Measurements from ENCODE around the gene CD1B. TPM values are rescaled to one million over a fixed set of nuclear protein-coding genes. Genes with fewer than 3 reads are reported as not detected.
"Not testable (repeated sequence)": the region's sequence is repeated elsewhere in the genome, so short reads cannot be mapped to it uniquely, and the experiment has no call there.

CD1B gene
- total and polyA plus RNA-seq, 2 experiments from 2014 or later = not detected

DNA sequence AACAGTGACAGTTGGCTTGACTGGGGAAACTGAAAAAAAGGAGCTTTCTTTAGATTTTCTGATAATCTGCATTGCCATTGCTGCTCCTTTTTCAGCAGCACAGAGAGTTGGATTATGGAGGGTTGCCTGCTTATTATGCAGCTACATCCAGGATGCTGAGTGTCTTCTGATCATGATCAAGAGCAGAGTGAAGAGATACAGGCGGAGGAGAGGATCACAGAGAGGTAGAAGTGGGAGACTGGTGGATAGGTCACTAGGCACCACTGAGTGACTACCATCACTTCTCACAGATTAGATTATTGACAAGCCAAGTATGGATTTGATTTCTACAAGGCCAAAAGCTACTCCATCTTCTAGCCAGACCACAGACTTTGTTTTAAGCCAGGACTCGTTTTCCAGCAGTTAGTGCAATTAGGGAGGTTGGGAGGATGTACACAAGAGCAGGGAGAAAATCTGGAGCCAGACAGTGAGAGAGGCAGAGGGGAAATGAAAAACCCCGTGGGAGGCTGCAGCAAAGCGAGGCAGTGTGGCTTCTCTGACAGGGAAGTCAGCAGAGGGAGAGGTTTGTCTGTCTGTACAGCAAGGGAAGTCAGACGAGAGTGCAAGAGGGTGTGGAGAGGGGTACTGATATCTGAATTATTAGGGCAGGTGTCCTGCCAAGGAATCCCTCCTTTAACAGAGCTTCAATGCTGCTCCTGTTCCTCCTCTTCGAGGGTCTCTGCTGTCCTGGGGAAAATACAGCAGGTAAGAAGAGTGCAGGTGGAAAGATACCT lies 22.2 kb upstream of the CD1B start, which contains the start of gene CD1E:
TSS of gene CD1E (plus strand) at position 592 of the 773 bp plus-strand sequence. CDS start at position 687, 95 bp downstream.
- H4K20me1 ChIP-seq (ENCODE audit: insufficient read depth, poor library complexity, severe bottlenecking) = peaks cover 2% of the 10 kb centered on the region
- H3K4me2 ChIP-seq = no peak within 1 kb of the TSS
- H3K4me1 ChIP-seq (ENCODE audit: insufficient read depth) = no peaks in the 10 kb centered on the region
- H3K79me2 ChIP-seq = no peaks in the 10 kb centered on the region
- no peaks in the 10 kb centered on the region for H3K9me2 ChIP-seq (replicated peaks; ENCODE audit: insufficient read depth)
- WGBS (ENCODE audit: low lambda C conversion rate, missing lambda C conversion rate) = 61% methylated on average over 6 of the region's 6 CpGs
- H3K9me3 ChIP-seq (ENCODE audit: low read depth) = no peaks in the 10 kb centered on the region
- no peak within 1 kb of the TSS for H3K27ac ChIP-seq
- no peaks in the 10 kb centered on the region for H3K27me3 ChIP-seq
- DNase-seq (ENCODE audit: low spot score) = no peak
- no peak within 1 kb of the TSS for H2AFZ ChIP-seq
- no peak within 1 kb of the TSS for H3K4me3 ChIP-seq
- no peaks in the 10 kb centered on the region for H3K36me3 ChIP-seq (replicated peaks; ENCODE audit: insufficient read depth, low read depth)
- TF ChIP-seq, protein P1, sequence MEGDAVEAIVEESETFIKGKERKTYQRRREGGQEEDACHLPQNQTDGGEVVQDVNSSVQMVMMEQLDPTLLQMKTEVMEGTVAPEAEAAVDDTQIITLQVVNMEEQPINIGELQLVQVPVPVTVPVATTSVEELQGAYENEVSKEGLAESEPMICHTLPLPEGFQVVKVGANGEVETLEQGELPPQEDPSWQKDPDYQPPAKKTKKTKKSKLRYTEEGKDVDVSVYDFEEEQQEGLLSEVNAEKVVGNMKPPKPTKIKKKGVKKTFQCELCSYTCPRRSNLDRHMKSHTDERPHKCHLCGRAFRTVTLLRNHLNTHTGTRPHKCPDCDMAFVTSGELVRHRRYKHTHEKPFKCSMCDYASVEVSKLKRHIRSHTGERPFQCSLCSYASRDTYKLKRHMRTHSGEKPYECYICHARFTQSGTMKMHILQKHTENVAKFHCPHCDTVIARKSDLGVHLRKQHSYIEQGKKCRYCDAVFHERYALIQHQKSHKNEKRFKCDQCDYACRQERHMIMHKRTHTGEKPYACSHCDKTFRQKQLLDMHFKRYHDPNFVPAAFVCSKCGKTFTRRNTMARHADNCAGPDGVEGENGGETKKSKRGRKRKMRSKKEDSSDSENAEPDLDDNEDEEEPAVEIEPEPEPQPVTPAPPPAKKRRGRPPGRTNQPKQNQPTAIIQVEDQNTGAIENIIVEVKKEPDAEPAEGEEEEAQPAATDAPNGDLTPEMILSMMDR (IDR thresholded peaks at IDR 0.05; ENCODE audit: poor library complexity) = no peak
- TF ChIP-seq EZH2 (IDR thresholded peaks at IDR 0.05; ENCODE audit: borderline replicate concordance) = no peak
- no peak for TF ChIP-seq EZH2phosphoT487 (IDR thresholded peaks at IDR 0.05; ENCODE audit: low read depth, severe bottlenecking, unreplicated experiment)

DNA sequence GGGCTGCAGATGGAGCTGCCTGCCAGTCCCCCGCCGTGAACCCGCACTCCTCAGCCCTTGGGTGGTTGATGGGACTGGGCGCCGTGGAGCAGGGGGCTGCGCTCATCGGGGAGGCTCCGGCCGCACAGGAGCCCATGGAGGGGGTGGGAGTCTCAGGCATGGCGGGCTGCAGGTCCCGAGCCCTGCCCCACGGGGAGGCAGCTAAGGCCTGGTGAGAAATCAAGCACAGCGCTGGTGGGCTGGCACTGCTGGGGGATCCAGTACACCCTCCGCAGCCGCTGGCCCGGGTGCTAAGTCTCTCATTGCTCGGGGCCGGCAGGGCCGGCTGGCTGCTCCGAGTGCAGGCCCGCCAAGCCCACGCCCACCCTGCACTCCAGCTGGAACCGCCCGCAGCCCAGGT lies 17.6 kb upstream of the CD1B start:
- not testable (repeated sequence) for H4K20me1 ChIP-seq (ENCODE audit: insufficient read depth, poor library complexity, severe bottlenecking); H3K4me1 ChIP-seq (ENCODE audit: insufficient read depth); H3K9me3 ChIP-seq (ENCODE audit: low read depth); H3K36me3 ChIP-seq (replicated peaks; ENCODE audit: insufficient read depth, low read depth); H3K4me2 ChIP-seq; H2AFZ ChIP-seq; H3K27me3 ChIP-seq; H3K27ac ChIP-seq; H3K79me2 ChIP-seq; H3K9me2 ChIP-seq (replicated peaks; ENCODE audit: insufficient read depth); H3K4me3 ChIP-seq; DNase-seq (ENCODE audit: low spot score)
- 98% methylated on average over 20 of the region's 24 CpGs for WGBS (ENCODE audit: low lambda C conversion rate, missing lambda C conversion rate)

DNA sequence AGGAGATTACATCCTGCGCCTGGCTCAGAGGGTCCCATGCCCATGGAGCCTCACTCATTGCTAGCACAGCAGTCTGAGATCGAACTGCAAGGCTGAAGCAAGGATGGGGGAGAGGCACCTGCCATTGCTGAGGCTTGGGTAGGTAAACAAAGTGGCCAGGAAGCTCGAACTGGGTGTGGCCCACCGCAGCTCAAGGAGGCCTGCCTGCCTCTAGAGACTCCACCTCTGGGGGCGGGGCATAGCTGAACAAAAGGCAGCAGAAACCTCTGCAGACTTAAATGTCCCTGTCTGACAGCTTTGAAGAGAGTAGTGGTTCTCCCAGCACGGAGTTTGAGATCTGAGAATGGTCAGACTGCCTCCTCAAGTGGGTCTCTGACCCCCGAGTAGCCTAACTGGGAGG lies 5.1 kb upstream of the CD1B start:
- not testable (repeated sequence) for H4K20me1 ChIP-seq (ENCODE audit: insufficient read depth, poor library complexity, severe bottlenecking); H3K36me3 ChIP-seq (replicated peaks; ENCODE audit: insufficient read depth, low read depth); H3K27me3 ChIP-seq; H2AFZ ChIP-seq; H3K9me2 ChIP-seq (replicated peaks; ENCODE audit: insufficient read depth); H3K4me3 ChIP-seq; H3K9me3 ChIP-seq (ENCODE audit: low read depth); DNase-seq (ENCODE audit: low spot score); H3K4me1 ChIP-seq (ENCODE audit: insufficient read depth); H3K27ac ChIP-seq; H3K79me2 ChIP-seq; H3K4me2 ChIP-seq
- 70% methylated on average over 7 of the region's 7 CpGs for WGBS (ENCODE audit: low lambda C conversion rate, missing lambda C conversion rate)

DNA sequence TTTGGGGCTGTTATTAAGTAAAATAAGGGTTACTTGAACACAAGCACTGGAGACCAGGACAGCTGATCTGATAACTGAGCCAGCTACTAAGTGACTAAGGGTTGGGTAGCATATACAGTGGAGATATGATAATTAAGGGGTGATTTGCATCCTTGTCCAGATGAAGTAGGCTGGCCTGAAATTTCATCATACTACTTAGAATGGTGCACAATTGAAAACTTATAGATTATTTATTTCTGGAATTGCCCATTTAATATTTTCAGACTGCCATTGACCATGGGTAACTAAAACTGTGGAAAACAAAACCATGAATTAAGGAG lies 3.8 kb upstream of the CD1B start:
- no peak overlapping the region for H2AFZ ChIP-seq
- H3K9me2 ChIP-seq (replicated peaks; ENCODE audit: insufficient read depth) = no peaks in the 10 kb centered on the region
- H3K79me2 ChIP-seq = no peaks in the 10 kb centered on the region
- no peaks in the 10 kb centered on the region for H3K27me3 ChIP-seq
- DNase-seq (ENCODE audit: low spot score) = no peak
- H3K27ac ChIP-seq = no peak overlapping the region
- no peaks in the 10 kb centered on the region for H4K20me1 ChIP-seq (ENCODE audit: insufficient read depth, poor library complexity, severe bottlenecking)
- TF ChIP-seq EZH2phosphoT487 (IDR thresholded peaks at IDR 0.05; ENCODE audit: low read depth, severe bottlenecking, unreplicated experiment) = no peak
- TF ChIP-seq EZH2 (IDR thresholded peaks at IDR 0.05; ENCODE audit: borderline replicate concordance) = no peak
- TF ChIP-seq, protein P1 (IDR thresholded peaks at IDR 0.05; ENCODE audit: poor library complexity) = no peak
- no peaks in the 10 kb centered on the region for H3K36me3 ChIP-seq (replicated peaks; ENCODE audit: insufficient read depth, low read depth)
- no peaks in the 10 kb centered on the region for H3K9me3 ChIP-seq (ENCODE audit: low read depth)
- H3K4me1 ChIP-seq (ENCODE audit: insufficient read depth) = no peaks in the 10 kb centered on the region
- H3K4me2 ChIP-seq = no peak overlapping the region
- no peak overlapping the region for H3K4me3 ChIP-seq

Measured in hepatocyte (in vitro differentiated cells).